CD4-positive, alpha-beta T cell (primary cell): ENCODE results near the gene DUSP18. TPM values are rescaled to one million over a fixed set of nuclear protein-coding genes. Genes with fewer than 3 reads are reported as not detected.

ENCODE experiments used
- ATAC-seq: fragments of 200-7000 bp; cut with Tn5 transposase; one replicate; pipeline ENCODE4 v1.10.0; 2022; ENCODE audit warnings: mild to moderate bottlenecking; ENCODE audit not compliant: poor library complexity
- CTCF ChIA-PET: fragments of 350-600 bp; sonication (Branson Sonifier 250); formaldehyde crosslinking; loops from one replicate; lab custom pipeline; 2021; ENCODE audit warnings: antibody characterized with exemption, inconsistent platforms; lab: Charles Lee
- POLR2A ChIA-PET: fragments of 350-600 bp; sonication (Branson Sonifier 250); formaldehyde crosslinking; loops from one replicate; lab custom pipeline; 2021; ENCODE audit warnings: antibody characterized with exemption, inconsistent platforms; lab: Charles Lee
- DNase-seq, 14 experiments: peaks; one replicate each; pipeline ENCODE4 v3.0.0-alpha.2; 2013 to 2020; ENCODE audit warnings: mixed read lengths in 2 of 14
- H3K27ac ChIP-seq, 2 donors: one replicate each; pipeline versions ENCODE4 v1.5.1 to v1.7.0; 2013; ENCODE audit warnings: low read length in 2 of 2, low read depth in 1 of 2, mild to moderate bottlenecking in 1 of 2
- H3K27me3 ChIP-seq, 2 experiments: 1 replicate in 1 of 2; 2 replicates in 1 of 2; pipeline versions ENCODE4 v1.6.1 to v1.7.0; 2013; ENCODE audit warnings: low read length in 2 of 2, control low read depth in 1 of 2, mild to moderate bottlenecking in 1 of 2, moderate library complexity in 1 of 2; ENCODE audit not compliant: insufficient read depth in 2 of 2, control insufficient read depth in 1 of 2
- H3K36me3 ChIP-seq: one replicate; pipeline ENCODE4 v1.6.1; 2013; ENCODE audit warnings: low read length, control low read depth; ENCODE audit not compliant: insufficient read depth
- H3K4me1 ChIP-seq: one replicate; pipeline ENCODE4 v1.6.1; 2013; ENCODE audit warnings: low read length, control low read depth; ENCODE audit not compliant: insufficient read depth
- H3K4me3 ChIP-seq: one replicate; pipeline ENCODE4 v1.5.1; 2013; ENCODE audit warnings: mild to moderate bottlenecking, low read length, moderate library complexity
- H3K9me3 ChIP-seq, 2 experiments: 1 replicate in 1 of 2; 2 replicates in 1 of 2; pipeline versions ENCODE4 v1.6.1 to v1.7.0; 2013; ENCODE audit warnings: low read length in 2 of 2, mild to moderate bottlenecking in 2 of 2, control low read depth in 1 of 2, moderate library complexity in 1 of 2; ENCODE audit not compliant: control insufficient read depth in 1 of 2, insufficient read depth in 1 of 2
- H3K27ac Mint-ChIP-seq: one replicate; pipeline ENCODE4 v1.8.0; 2020; ENCODE audit warnings: mixed read lengths
- H3K27me3 Mint-ChIP-seq: one replicate; pipeline ENCODE4 v1.8.0; 2021; ENCODE audit warnings: mixed read lengths
- H3K36me3 Mint-ChIP-seq: one replicate; pipeline ENCODE4 v1.8.0; 2021; ENCODE audit warnings: low read depth, mixed read lengths
- H3K4me1 Mint-ChIP-seq: one replicate; pipeline ENCODE4 v1.8.0; 2021; ENCODE audit warnings: low read depth, mixed read lengths
- H3K4me3 Mint-ChIP-seq: one replicate; pipeline ENCODE4 v1.8.0; 2020; ENCODE audit warnings: mild to moderate bottlenecking, mixed read lengths
- H3K9me3 Mint-ChIP-seq: one replicate; pipeline ENCODE4 v1.8.0; 2020; ENCODE audit warnings: mixed read lengths
- CTCF ChIP-seq: fragments of 200-600 bp; IDR thresholded peaks from one replicate; pipeline ENCODE4 v1.8.0; 2022; ENCODE audit warnings: antibody characterized with exemption, mild to moderate bottlenecking
- intact Hi-C, 2 experiments: fragments of 100-400 bp; cut with DNase I in 1 of 2; cut with micrococcal nuclease in 1 of 2; formaldehyde crosslinking; loops; one replicate each; pipeline versions ENCODE4 v1.15.1 to v1.9.0; 2023 to 2025; cut with DNase I, micrococcal nuclease
- total RNA-seq, 174 experiments: library from RNA in 2 of 174; stranded (reverse) in 2 of 174; gene quantifications; one replicate each; pipeline ENCODE4 v1.2.3 and lab custom pipeline; 2021 to 2026

Gene DUSP18
- total RNA-seq, 2 experiments from 2014 or later = 5.7 to 6.2 TPM

GRCh38 chr22:30637701-30638114 lies 30.0 kb downstream of the DUSP18 start:
- intact Hi-C loops = loop anchor here in 1 of 2 experiments (5.0 to 10.0 kb wide), 2 partner anchors 57 to 330 kb away; partner anchors contain the start of genes MORC2, OSBP2 and TUG1
- H3K36me3 ChIP-seq = no peaks in the 10 kb centered on the region
- peak overlapping the region; percentile 69 for H3K4me3 Mint-ChIP-seq
- no peaks in the 10 kb centered on the region for H3K27me3 Mint-ChIP-seq
- H3K9me3 Mint-ChIP-seq = no peaks in the 10 kb centered on the region
- peaks cover 28% of the 10 kb centered on the region for H3K4me1 Mint-ChIP-seq
- no peak overlapping the region for H3K27ac Mint-ChIP-seq
- no peak for TF ChIP-seq CTCF
- H3K27me3 ChIP-seq = no peaks in the 10 kb centered on the region
- no peak overlapping the region for H3K27ac ChIP-seq
- ATAC-seq = no peak
- CTCF ChIA-PET = no interaction called here
- H3K4me3 ChIP-seq = no peak overlapping the region
- H3K36me3 Mint-ChIP-seq = no peaks in the 10 kb centered on the region
- peaks cover 0 to 3% of the 10 kb centered on the region in 2 experiments for H3K9me3 ChIP-seq
- POLR2A ChIA-PET = no interaction called here
- H3K4me1 ChIP-seq = peaks cover 36% of the 10 kb centered on the region
- DNase-seq = no peak

GRCh38 chr22:30636226-30637077 lies 31.2 kb downstream of the DUSP18 start:
- H3K9me3 Mint-ChIP-seq = no peaks in the 10 kb centered on the region
- peak in 9 of 14 experiments; percentile 1 to 55 (median 18) for DNase-seq
- Histone ChIP-seq H3K27me3 (no peaks in the 10 kb centered on the region), H3K36me3 (no peaks in the 10 kb centered on the region), H3K9me3 (peaks cover 0 to 3% of the 10 kb centered on the region in 2 experiments), H3K27ac (peak overlapping the region in 1 of 2 donors; percentile 46), H3K4me1 (peaks cover 36% of the 10 kb centered on the region), H3K4me3 (peak overlapping the region; percentile 68)
- ATAC-seq = no peak
- POLR2A ChIA-PET = interaction anchor here (0.7 to 2.5 kb wide), 10 partner anchors 30 to 710 kb away, joined by 3 to 14 read pairs (median 6); partner anchors contain the start of genes DUSP18, LIMK2, MORC2 and PATZ1
- intact Hi-C loops = loop anchor here in 1 of 2 experiments (5.0 to 10.0 kb wide), 2 partner anchors 58 to 331 kb away; partner anchors contain the start of genes MORC2, OSBP2 and TUG1
- TF ChIP-seq CTCF = no peak
- CTCF ChIA-PET = interaction anchor here (2.0 kb wide), 1 partner anchor 31 kb away, joined by 13 read pairs; the partner anchor contains the start of gene DUSP18
- no peaks in the 10 kb centered on the region for H3K27me3 Mint-ChIP-seq
- H3K4me3 Mint-ChIP-seq = peak overlapping the region; percentile 88
- H3K36me3 Mint-ChIP-seq = no peaks in the 10 kb centered on the region
- H3K27ac Mint-ChIP-seq = peak overlapping the region; percentile 94
- H3K4me1 Mint-ChIP-seq = peaks cover 28% of the 10 kb centered on the region
